ENCODE data around the gene ZNF280C.

Gene ZNF280C

GRCh38 chrX:130165181-130165702 is 103.5 kb downstream of the ZNF280C start:
- H3K4me3 ChIP-seq (replicated peaks; ENCODE audit: low read depth, low read length), result peak overlapping the region; percentile 56
- no peak for TF ChIP-seq CTCF (IDR thresholded peaks at IDR 0.05; ENCODE audit: low read depth, low read length, missing control alignments)
- no peak for DNase-seq (ENCODE audit: extremely low read depth, low read depth)

- no peak for TF ChIP-seq CTCF (IDR thresholded peaks at IDR 0.05; ENCODE audit: low read depth, low read length, missing control alignments)
- H3K4me3 ChIP-seq (replicated peaks; ENCODE audit: low read depth, low read length), result no peak overlapping the region
Measured at GRCh38 chrX:130163398-130163797, 105.3 kb downstream of the ZNF280C start.

GRCh38 chrX:130162094-130162735 is 106.5 kb downstream of the ZNF280C start:
- DNase-seq (ENCODE audit: extremely low read depth, low read depth), result no peak
- H3K4me3 ChIP-seq (replicated peaks; ENCODE audit: low read depth, low read length), result no peak overlapping the region
- TF ChIP-seq CTCF (IDR thresholded peaks at IDR 0.05; ENCODE audit: low read depth, low read length, missing control alignments), result no peak

More at GRCh38 chrX:130163398-130163797, 105.3 kb downstream of the ZNF280C start:
- no peak for DNase-seq (ENCODE audit: extremely low read depth, low read depth)

- DNase-seq (ENCODE audit: extremely low read depth, low read depth), result no peak
- TF ChIP-seq CTCF (IDR thresholded peaks at IDR 0.05; ENCODE audit: low read depth, low read length, missing control alignments), result no peak
- H3K4me3 ChIP-seq (replicated peaks; ENCODE audit: low read depth, low read length), result no peak overlapping the region
Measured at GRCh38 chrX:130159776-130160175, 108.9 kb downstream of the ZNF280C start.

GRCh38 chrX:130158311-130158710 is 110.4 kb downstream of the ZNF280C start:
- no peak overlapping the region for H3K4me3 ChIP-seq (replicated peaks; ENCODE audit: low read depth, low read length)
- no peak for TF ChIP-seq CTCF (IDR thresholded peaks at IDR 0.05; ENCODE audit: low read depth, low read length, missing control alignments)
- no peak for DNase-seq (ENCODE audit: extremely low read depth, low read depth)

- no peak for TF ChIP-seq CTCF (IDR thresholded peaks at IDR 0.05; ENCODE audit: low read depth, low read length, missing control alignments)
- H3K4me3 ChIP-seq (replicated peaks; ENCODE audit: low read depth, low read length), result no peak overlapping the region
- no peak for DNase-seq (ENCODE audit: extremely low read depth, low read depth)
Measured at GRCh38 chrX:130155564-130155963, 113.1 kb downstream of the ZNF280C start.
